Endodermal cell (in vitro differentiated cells): ENCODE measurements around the gene ATP5IF1. TPM values are rescaled to one million over a fixed set of nuclear protein-coding genes. Genes with fewer than 3 reads are reported as not detected.

ENCODE experiments used
- DNase-seq: peaks from one replicate; pipeline ENCODE4 v3.0.0-alpha.2; 2017
- H3K27ac ChIP-seq: 2 replicates; pipeline ENCODE4 v1.5.1; 2013; ENCODE audit warnings: mild to moderate bottlenecking, low read depth, low read length, moderate library complexity
- H3K27me3 ChIP-seq: 2 replicates; pipeline ENCODE4 v1.6.1; 2013; ENCODE audit warnings: mild to moderate bottlenecking, low read length, moderate library complexity; ENCODE audit not compliant: insufficient read depth, control insufficient read depth, poor library complexity, severe bottlenecking
- H3K36me3 ChIP-seq: 2 replicates; pipeline ENCODE4 v1.7.0; 2013; ENCODE audit warnings: mild to moderate bottlenecking, low read length, moderate library complexity; ENCODE audit not compliant: control insufficient read depth, insufficient read depth
- H3K4me1 ChIP-seq: one replicate; pipeline ENCODE4 v1.7.0; 2013; ENCODE audit warnings: low read length; ENCODE audit not compliant: control insufficient read depth, insufficient read depth
- H3K4me3 ChIP-seq: 2 replicates; pipeline ENCODE4 v1.5.1; 2013; ENCODE audit warnings: mild to moderate bottlenecking, low read length, moderate library complexity
- H3K9ac ChIP-seq: 2 replicates; pipeline ENCODE4 v1.6.1; 2013; ENCODE audit warnings: mild to moderate bottlenecking, low read length, moderate library complexity; ENCODE audit not compliant: poor library complexity, severe bottlenecking; ENCODE audit errors: extremely low read depth
- H3K9me3 ChIP-seq: 2 replicates; pipeline ENCODE4 v1.6.1; 2013; ENCODE audit warnings: mild to moderate bottlenecking, low read length, moderate library complexity; ENCODE audit not compliant: control insufficient read depth
- H3K27ac Mint-ChIP-seq: 2 replicates; pipeline ENCODE4 v1.8.0; 2020; ENCODE audit warnings: mixed read lengths
- H3K27me3 Mint-ChIP-seq: 2 replicates; pipeline ENCODE4 v1.8.0; 2021; ENCODE audit warnings: mild to moderate bottlenecking, mixed read lengths; ENCODE audit not compliant: insufficient read depth
- H3K36me3 Mint-ChIP-seq: 2 replicates; pipeline ENCODE4 v1.8.0; 2020; ENCODE audit warnings: low read depth, mixed read lengths
- H3K4me1 Mint-ChIP-seq: 2 replicates; pipeline ENCODE4 v1.8.0; 2020; ENCODE audit warnings: mixed read lengths
- H3K4me3 Mint-ChIP-seq: 2 replicates; pipeline ENCODE4 v1.8.0; 2020; ENCODE audit warnings: mild to moderate bottlenecking, moderate library complexity, mixed read lengths
- H3K9me3 Mint-ChIP-seq: 2 replicates; pipeline ENCODE4 v1.8.0; 2020; ENCODE audit warnings: mild to moderate bottlenecking, mixed read lengths
- CTCF ChIP-seq: fragments of 200-600 bp; sonication (generic); conservative IDR thresholded peaks from 2 replicates; pipeline ENCODE4 v1.5.0; 2021; ENCODE audit warnings: antibody characterized with exemption, mild to moderate bottlenecking
- WGBS, 2 experiments: methylation state at CpG; one replicate each; pipeline versions ENCODE4 v1.1.5 to v1.1.7; 2013; ENCODE audit warnings: missing lambda C conversion rate in 2 of 2, mixed read lengths in 1 of 2; ENCODE audit not compliant: insufficient coverage in 1 of 2, insufficient read length in 1 of 2; 5-methylcytosine and 5-hydroxymethylcytosine counted together
- total RNA-seq, 2 donors: library from RNA; stranded (reverse); fragmentation: NEBNext Ultra II Directional in 1 of 2; extraction: Animal tissue kit (Norgen Biotek cat#: 25700) in 1 of 2; gene quantifications; 2 replicates in 1 of 2; 3 replicates in 1 of 2; pipeline ENCODE4 v1.2.1, GENCODE V29; 2021

The ATP5IF1 gene
- total RNA-seq, 2 donors from 2014 or later, result 182 to 222 TPM

GRCh38 chr1:28256197-28256827 is 20.4 kb downstream of the ATP5IF1 start:
- H3K4me3 ChIP-seq, result no peak overlapping the region
- Mint-ChIP-seq H3K27ac (no peak overlapping the region), H3K9me3 (no peaks in the 10 kb centered on the region), H3K4me3 (no peak overlapping the region), H3K36me3 (no peaks in the 10 kb centered on the region), H3K4me1 (peaks cover 13% of the 10 kb centered on the region), H3K27me3 (peaks cover 4% of the 10 kb centered on the region)
- no peak for TF ChIP-seq CTCF
- H3K36me3 ChIP-seq, result no peaks in the 10 kb centered on the region
- no peaks in the 10 kb centered on the region for H3K9me3 ChIP-seq
- no peak overlapping the region for H3K27ac ChIP-seq
- H3K27me3 ChIP-seq, result no peaks in the 10 kb centered on the region
- DNase-seq, result no peak
- WGBS, 2 experiments, result 91 to 94% methylated on average over 1 to 6 of the region's 6 CpGs
- no peaks in the 10 kb centered on the region for H3K4me1 ChIP-seq
- no peak overlapping the region for H3K9ac ChIP-seq

- H3K4me3 Mint-ChIP-seq, result no peak overlapping the region
- no peaks in the 10 kb centered on the region for H3K9me3 Mint-ChIP-seq
- no peak for TF ChIP-seq CTCF
- Histone ChIP-seq H3K4me1 (no peaks in the 10 kb centered on the region), H3K27ac (no peak overlapping the region), H3K36me3 (no peaks in the 10 kb centered on the region), H3K9ac (no peak overlapping the region), H3K4me3 (no peak overlapping the region), H3K27me3 (no peaks in the 10 kb centered on the region), H3K9me3 (no peaks in the 10 kb centered on the region)
- H3K4me1 Mint-ChIP-seq, result peaks cover 15% of the 10 kb centered on the region
- 85 to 92% methylated on average over 2 to 4 of the region's 4 CpGs for WGBS, 2 experiments
- no peak for DNase-seq
- no peaks in the 10 kb centered on the region for H3K36me3 Mint-ChIP-seq
- H3K27ac Mint-ChIP-seq, result no peak overlapping the region
- H3K27me3 Mint-ChIP-seq, result peaks cover 4% of the 10 kb centered on the region
These were observed 21.8 kb downstream of the ATP5IF1 start for GRCh38 chr1:28257736-28258135.

- Mint-ChIP-seq H3K27ac (no peak overlapping the region), H3K9me3 (no peaks in the 10 kb centered on the region), H3K36me3 (no peaks in the 10 kb centered on the region), H3K4me1 (peaks cover 21% of the 10 kb centered on the region), H3K27me3 (peaks cover 4% of the 10 kb centered on the region), H3K4me3 (peak overlapping the region; percentile 71)
- H3K9me3 ChIP-seq, result no peaks in the 10 kb centered on the region
- H3K36me3 ChIP-seq, result no peaks in the 10 kb centered on the region
- peak overlapping the region; percentile 87 for H3K4me3 ChIP-seq
- no peak overlapping the region for H3K9ac ChIP-seq
- H3K27ac ChIP-seq, result no peak overlapping the region
- DNase-seq, result no peak
- H3K4me1 ChIP-seq, result no peaks in the 10 kb centered on the region
- no peak for TF ChIP-seq CTCF
- H3K27me3 ChIP-seq, result no peaks in the 10 kb centered on the region
- 57 to 63% methylated on average over 8 to 12 of the region's 12 CpGs for WGBS, 2 experiments
These were observed 22.8 kb downstream of the ATP5IF1 start for GRCh38 chr1:28258628-28259251.
